GM12878 (cell line): ENCODE data around the gene GLI1. TPM values are rescaled to one million over a fixed set of nuclear protein-coding genes. Genes with fewer than 3 reads are reported as not detected.

Source experiments
- ATAC-seq: fragments of 200-7000 bp; cut with Tn5 transposase; 3 replicates; pipeline ENCODE4 v1.9.1; 2020; ENCODE audit warnings: mild to moderate bottlenecking, moderate library complexity
- Bru-seq: library from RNA; stranded (reverse); fragments of 400-500 nt; gene quantifications from one replicate; lab custom pipeline; 2021; lab: Mats Ljungman, UMichigan
- BruChase-seq, 2 experiments: library from RNA; stranded (reverse); fragments of 400-500 nt; gene quantifications; one replicate each; lab custom pipeline; 2021; lab: Mats Ljungman, UMichigan
- BruUV-seq: library from RNA; stranded (reverse); fragments of 400-500 nt; replicated peaks from 2 replicates; lab custom pipeline; 2021; lab: Mats Ljungman, UMichigan
- CTCF ChIA-PET: fragments of 300-600 bp; sonication (Branson Sonifier 250); formaldehyde crosslinking; extraction: SDS; loops from one replicate; lab custom pipeline; 2021; ENCODE audit warnings: inconsistent platforms; lab: Yijun Ruan, JAX
- POLR2A ChIA-PET: fragments of 350-600 bp; formaldehyde crosslinking; extraction: SDS; loops from one replicate; lab custom pipeline; 2021; ENCODE audit warnings: inconsistent platforms; lab: Charles Lee
- RAD21 ChIA-PET: fragments of 300-600 bp; sonication (Branson Sonifier 250); formaldehyde crosslinking; loops from one replicate; lab custom pipeline; 2023; ENCODE audit warnings: antibody characterized with exemption; ENCODE audit not compliant: unreplicated experiment; lab: Charles Lee
- SMC1A ChIA-PET: fragments of 300-600 bp; sonication (Branson Sonifier 250); formaldehyde crosslinking; loops from one replicate; lab custom pipeline; 2023; ENCODE audit not compliant: unreplicated experiment, uncharacterized antibody; lab: Charles Lee
- DNase-seq: peaks from one replicate; pipeline ENCODE4 v3.0.0-alpha.2; 2011; ENCODE audit warnings: low read depth, low spot score
- FAIRE-seq: peaks from 3 replicates; lab custom pipeline; 2011; peaks lifted over from hg19 to GRCh38; lab: Jason Lieb, UNC
- H2AFZ ChIP-seq: 2 replicates; pipeline ENCODE4 v1.6.0; 2011; ENCODE audit warnings: low read depth, low read length, control low read depth; ENCODE audit not compliant: control insufficient read depth
- H3K27ac ChIP-seq: 2 replicates; pipeline ENCODE4 v1.5.1; 2011; ENCODE audit warnings: control low read depth; ENCODE audit not compliant: control insufficient read depth, insufficient read depth
- H3K27me3 ChIP-seq, 2 experiments: replicated peaks in 1 of 2; 2 replicates each; pipeline versions ENCODE4 v1.6.0 to v1.6.1; 2011; ENCODE audit warnings: low read length in 1 of 2; ENCODE audit not compliant: control insufficient read depth in 2 of 2, insufficient read depth in 2 of 2
- H3K36me3 ChIP-seq, 2 experiments: 2 replicates each; pipeline ENCODE4 v1.5.1; 2011; ENCODE audit warnings: low read length in 1 of 2; ENCODE audit not compliant: control insufficient read depth in 2 of 2, insufficient read depth in 2 of 2
- H3K4me1 ChIP-seq: 2 replicates; pipeline ENCODE4 v1.6.1; 2011; ENCODE audit warnings: mild to moderate bottlenecking, low read length, moderate library complexity, mixed read lengths; ENCODE audit not compliant: control insufficient read depth, insufficient read depth
- H3K4me2 ChIP-seq: 2 replicates; pipeline ENCODE4 v1.6.0; 2011; ENCODE audit warnings: control low read depth; ENCODE audit not compliant: control insufficient read depth, insufficient read depth
- H3K4me3 ChIP-seq: fragments of 200-600 bp; sonication (generic); 2 replicates; pipeline ENCODE4 v1.5.1; 2016
- H3K79me2 ChIP-seq: 2 replicates; pipeline ENCODE4 v1.6.0; 2011; ENCODE audit warnings: low read length; ENCODE audit not compliant: control insufficient read depth, insufficient read depth
- H3K9ac ChIP-seq: 2 replicates; pipeline ENCODE4 v1.8.0; 2011; ENCODE audit warnings: low read length, control low read depth, mixed read lengths; ENCODE audit not compliant: control insufficient read depth, insufficient read depth
- H3K9me3 ChIP-seq: replicated peaks from 3 replicates; pipeline ENCODE4 v1.5.1; 2011; ENCODE audit warnings: mild to moderate bottlenecking, low read length; ENCODE audit not compliant: control insufficient read depth, insufficient read depth
- H4K20me1 ChIP-seq: 2 replicates; pipeline ENCODE4 v1.6.0; 2011; ENCODE audit not compliant: control insufficient read depth, insufficient read depth
- RELB ChIP-seq: fragments of 450-650 bp; IDR thresholded peaks from 2 replicates; pipeline ENCODE4 v1.6.1; 2017; ENCODE audit warnings: low read depth, mild to moderate bottlenecking, moderate library complexity
- STAT1 ChIP-seq: fragments of 450-650 bp; conservative IDR thresholded peaks from 2 replicates; pipeline ENCODE4 v1.6.1; 2014; ENCODE audit warnings: antibody characterized with exemption, mild to moderate bottlenecking
- WGBS: methylation state at CpG from one replicate; pipeline ENCODE4 v1.1.6; 2016; ENCODE audit warnings: low lambda C conversion rate; ENCODE audit not compliant: insufficient replicate concordance, insufficient coverage; ENCODE audit errors: missing lambda C conversion rate; 5-methylcytosine and 5-hydroxymethylcytosine counted together
- in situ Hi-C: fragments of 300-500 bp; cut with MboI; formaldehyde crosslinking; loops from 9 replicates; pipeline ENCODE4 v1.14.3; 2018; ENCODE audit warnings: mixed read lengths
- intact Hi-C: fragments of 100-400 bp; cut with micrococcal nuclease; formaldehyde crosslinking; loops from one replicate; pipeline ENCODE4 v1.14.2; 2022; ENCODE audit not compliant: unreplicated experiment
- long read RNA-seq, 2 experiments: library from polyadenylated mRNA; unstranded; transcript quantifications; one replicate each; pipeline ENCODE4 v2.0.0, GENCODE V29; 2019 to 2020
- polyA minus RNA-seq, 3 experiments: library from RNA; depleted of rRNA, polyadenylated mRNA; stranded (reverse); fragments of >200 nt; gene quantifications; 2 replicates each; pipeline ENCODE4 v1.2.3, GENCODE V29; 2011
- polyA plus RNA-seq, 11 experiments: library from polyadenylated mRNA; depleted of rRNA in 4 of 11; unstranded in 6 of 11; stranded (reverse) in 5 of 11; fragments of >200 nt; fragmentation: Nextera tagmentation in 4 of 11; fragmentation: Illumina TruSeq in 1 of 11; extraction: Ambion mirVana in 4 of 11; extraction: Trizol in 1 of 11; gene quantifications; 1 replicate in 1 of 11; 2 replicates in 10 of 11; pipeline versions ENCODE4 v1.2.1 to v1.2.3, GENCODE V29; 2011 to 2016; ENCODE audit warnings: inconsistent platforms in 2 of 11, missing spikeins in 2 of 11, low read depth in 1 of 11
- total RNA-seq, 4 experiments: library from RNA; depleted of rRNA in 3 of 4; stranded (reverse); fragments of >200 nt in 3 of 4; fragmentation: Illumina TruSeq in 1 of 4; extraction: Trizol in 1 of 4; gene quantifications; 2 replicates each; pipeline versions ENCODE4 v1.2.1 to v1.2.3, GENCODE V29; 2013 to 2021
- TF ChIP-seq, protein P1 (sequence below): fragments of 450-650 bp; IDR thresholded peaks from 2 replicates; pipeline ENCODE4 v1.6.1; 2017; ENCODE audit warnings: borderline replicate concordance
- TF ChIP-seq, protein P2 (sequence below): fragments of 450-650 bp; IDR thresholded peaks from 2 replicates; pipeline ENCODE4 v1.6.1; 2016; ENCODE audit warnings: mild to moderate bottlenecking

GLI1 gene
- 0.51 and 0.69 TPM in 2 replicates for total RNA-seq (2013; cell fraction: nucleolus; rRNA removed)
- total RNA-seq (2014; rRNA removed) (0.71 and 1.0 TPM in 2 replicates), total RNA-seq (2014; rRNA removed; fragmentation: Illumina TruSeq; extraction: Trizol) (0.31 and 0.32 TPM in 2 replicates), total RNA-seq (2021) (1.1 and 1.2 TPM in 2 replicates), polyA plus RNA-seq (2011; rRNA removed) (0.97 and 1.2 TPM in 2 replicates), polyA plus RNA-seq (2014; fragmentation: Illumina TruSeq; extraction: Trizol) (0.32 and 0.79 TPM in 2 replicates), polyA plus RNA-seq (2014; fragmentation: Nextera tagmentation; extraction: Ambion mirVana) (under 1 TPM; 0.32 to 0.46 TPM), polyA plus RNA-seq (2014; rRNA removed) (0.53 and 1.4 TPM in 2 replicates), polyA plus RNA-seq (2016; fragmentation: Nextera tagmentation; extraction: Ambion mirVana) (under 1 TPM; 0.27 to 0.82 TPM), polyA minus RNA-seq (2011; rRNA and poly(A)+ RNA removed) (0.98 and 1.5 TPM in 2 replicates), Bru-seq, nascent RNA (percentile 22 among the genes with signal in this experiment), BruChase-seq, experiment 1, labeled RNA remaining after a 6-hour chase (percentile 14 among the genes with signal in this experiment), BruChase-seq, experiment 2, labeled RNA remaining after a 2-hour chase (percentile 16 among the genes with signal in this experiment)
- 0.33 TPM for polyA plus RNA-seq (2011; ENCODE audit: low read depth)
- polyA plus RNA-seq (2011; cell fraction: cytosol; rRNA removed): 0.96 and 1.5 TPM in 2 replicates
- 4.4 and 6.4 TPM in 2 replicates for polyA plus RNA-seq (2011; cell fraction: nucleus; rRNA removed)
- 0.19 and 0.28 TPM in 2 replicates for polyA plus RNA-seq (2012)
- 0.31 TPM in 1 of 2 replicates, not detected in the other for polyA minus RNA-seq (2011; cell fraction: cytosol; rRNA and poly(A)+ RNA removed)
- 0.38 and 0.97 TPM in 2 replicates for polyA minus RNA-seq (2011; cell fraction: nucleus; rRNA and poly(A)+ RNA removed)
- long read RNA-seq, experiment 1, partial matches to known transcripts: 0 of 1 reads
- long read RNA-seq, experiment 1, other reads (novel, unspliced or antisense): 1 of 1 reads
- long read RNA-seq, experiment 2, partial matches to known transcripts: 1 of 1 reads
- long read RNA-seq, experiment 2, other reads (novel, unspliced or antisense): 0 of 1 reads

GRCh38 chr12:57459750-57460467, at the start of gene GLI1:
TSS of gene GLI1 (plus strand) at chr12:57459785. CDS start at chr12:57463692, 3,907 bp downstream.
- SMC1A ChIA-PET: interaction anchor here (0.7 to 2.4 kb wide), 15 partner anchors 10 to 322 kb away, joined by 3 to 11 read pairs (median 6); partner anchors contain the start of genes ARHGAP9, DCTN2 and DDIT3
- FAIRE-seq (peak; percentile 38), ATAC-seq (0 out of 3 replicates have a peak, but pooled peaks have one; percentile 4), DNase-seq (no peak)
- 0 out of 2 replicates have a peak, but pooled peaks have one; percentile 10 for TF ChIP-seq RELB
- TF ChIP-seq STAT1: no peak
- TF ChIP-seq, protein P1, sequence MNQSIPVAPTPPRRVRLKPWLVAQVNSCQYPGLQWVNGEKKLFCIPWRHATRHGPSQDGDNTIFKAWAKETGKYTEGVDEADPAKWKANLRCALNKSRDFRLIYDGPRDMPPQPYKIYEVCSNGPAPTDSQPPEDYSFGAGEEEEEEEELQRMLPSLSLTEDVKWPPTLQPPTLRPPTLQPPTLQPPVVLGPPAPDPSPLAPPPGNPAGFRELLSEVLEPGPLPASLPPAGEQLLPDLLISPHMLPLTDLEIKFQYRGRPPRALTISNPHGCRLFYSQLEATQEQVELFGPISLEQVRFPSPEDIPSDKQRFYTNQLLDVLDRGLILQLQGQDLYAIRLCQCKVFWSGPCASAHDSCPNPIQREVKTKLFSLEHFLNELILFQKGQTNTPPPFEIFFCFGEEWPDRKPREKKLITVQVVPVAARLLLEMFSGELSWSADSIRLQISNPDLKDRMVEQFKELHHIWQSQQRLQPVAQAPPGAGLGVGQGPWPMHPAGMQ: no peak
- TF ChIP-seq, protein P2, sequence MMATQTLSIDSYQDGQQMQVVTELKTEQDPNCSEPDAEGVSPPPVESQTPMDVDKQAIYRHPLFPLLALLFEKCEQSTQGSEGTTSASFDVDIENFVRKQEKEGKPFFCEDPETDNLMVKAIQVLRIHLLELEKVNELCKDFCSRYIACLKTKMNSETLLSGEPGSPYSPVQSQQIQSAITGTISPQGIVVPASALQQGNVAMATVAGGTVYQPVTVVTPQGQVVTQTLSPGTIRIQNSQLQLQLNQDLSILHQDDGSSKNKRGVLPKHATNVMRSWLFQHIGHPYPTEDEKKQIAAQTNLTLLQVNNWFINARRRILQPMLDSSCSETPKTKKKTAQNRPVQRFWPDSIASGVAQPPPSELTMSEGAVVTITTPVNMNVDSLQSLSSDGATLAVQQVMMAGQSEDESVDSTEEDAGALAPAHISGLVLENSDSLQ: no peak
- H3K4me1 ChIP-seq: peaks cover 38% of the 10 kb centered on the region
- peak within 1 kb of the TSS; percentile 85 for H3K4me3 ChIP-seq
- peak within 1 kb of the TSS; percentile 79 for H3K27ac ChIP-seq
- H3K9ac ChIP-seq: peak within 1 kb of the TSS; percentile 71
- H3K4me2 ChIP-seq: peak within 1 kb of the TSS; percentile 100
- intact Hi-C loops (loop anchor here (5.0 kb wide), 2 partner anchors 62 to 162 kb away; partner anchors contain the start of genes DDIT3 and MBD6), in situ Hi-C loops (loop anchor here (5.0 to 10.0 kb wide), 2 partner anchors 145 to 198 kb away; no protein-coding TSS in a partner anchor)
- H3K36me3 ChIP-seq: no peaks in the 10 kb centered on the region
- RAD21 ChIA-PET: interaction anchor here (0.6 to 4.7 kb wide), 15 partner anchors 6 to 217 kb away, joined by 3 to 35 read pairs (median 4); partner anchors contain the start of genes ARHGAP9 and INHBE
- H2AFZ ChIP-seq: peak within 1 kb of the TSS; percentile 97
- H3K79me2 ChIP-seq: no peaks in the 10 kb centered on the region
- 0% methylated on average over 13 of the region's 36 CpGs for WGBS
- BruUV-seq: no TSS peak
- POLR2A ChIA-PET: interaction anchor here (0.9 to 3.0 kb wide), 5 partner anchors 8 to 230 kb away, joined by 3 to 16 read pairs (median 4); partner anchors contain the start of gene SHMT2
- no peaks in the 10 kb centered on the region for H3K9me3 ChIP-seq
- CTCF ChIA-PET: interaction anchor here (0.8 to 11.0 kb wide), 29 partner anchors 7 to 285 kb away, joined by 3 to 540 read pairs (median 5); partner anchors contain the start of genes ARHGAP9, INHBE, MBD6 and TSPAN31
- H3K27me3 ChIP-seq: 0 out of 4 replicates have a peak, but pooled peaks cover 0 to 4% of the 10 kb centered on the region in 2 experiments
- 0 out of 2 replicates have a peak, but pooled peaks cover 2% of the 10 kb centered on the region for H4K20me1 ChIP-seq
